Hepatocyte (in vitro differentiated cells): ENCODE measurements around the gene MTA1.

Experiments
- CTCF ChIP-seq: fragments of 200-600 bp; sonication (generic); IDR thresholded peaks from 2 replicates; pipeline ENCODE4 v1.5.1; 2016; ENCODE audit warnings: antibody characterized with exemption, mild to moderate bottlenecking; ENCODE audit not compliant: poor library complexity
- EZH2 ChIP-seq: fragments of 200-600 bp; sonication (generic); IDR thresholded peaks from 2 replicates; pipeline ENCODE4 v1.6.1; 2016; ENCODE audit warnings: antibody characterized with exemption, mild to moderate bottlenecking, borderline replicate concordance

- TF ChIP-seq CTCF (no peak), EZH2 (no peak)
These were observed 33.8 kb upstream of the MTA1 start for GRCh38 chr14:105385698-105386365.
